HG02610 (cell line): ENCODE measurements around the gene COL6A5.
"Not testable (repeated sequence)": the region's sequence is repeated elsewhere in the genome, so short reads cannot be mapped to it uniquely, and the experiment has no call there.

ENCODE experiments used
- ATAC-seq: cut with Tn5 transposase; IDR thresholded peaks from one replicate; pipeline ENCODE4 v1.9.1; 2021; ENCODE audit warnings: mild to moderate bottlenecking, moderate library complexity; ENCODE audit not compliant: unreplicated experiment

The COL6A5 gene

GRCh38 chr3:130345487-130346079 is at the start of gene COL6A5:
Gene COL6A5, plus strand, starts transcription at chr3:130345672. Its CDS starts 27,967 bp downstream, at chr3:130373639.
- ATAC-seq = no peak

GRCh38 chr3:130299531-130299930 is 45.9 kb upstream of the COL6A5 start:
- ATAC-seq = no peak

GRCh38 chr3:130300888-130301287 is 44.6 kb upstream of the COL6A5 start:
- no peak for ATAC-seq

- no peak for ATAC-seq
These were observed 35.4 kb upstream of the COL6A5 start for GRCh38 chr3:130310109-130310508.

- ATAC-seq = no peak
These were observed 33.1 kb upstream of the COL6A5 start for GRCh38 chr3:130312374-130312773.

GRCh38 chr3:130316169-130316568 is 29.3 kb upstream of the COL6A5 start:
- no peak for ATAC-seq

- no peak for ATAC-seq
These were observed 22.0 kb upstream of the COL6A5 start for GRCh38 chr3:130323503-130323902.

GRCh38 chr3:130340766-130341165 is 4.7 kb upstream of the COL6A5 start:
- no peak for ATAC-seq

GRCh38 chr3:130341388-130341787 is 4.1 kb upstream of the COL6A5 start:
- no peak for ATAC-seq

GRCh38 chr3:130341882-130342281 is 3.6 kb upstream of the COL6A5 start:
- ATAC-seq = no peak

GRCh38 chr3:130342821-130343661 is 2.4 kb upstream of the COL6A5 start:
- no peak for ATAC-seq

- not testable (repeated sequence) for ATAC-seq
These were observed 2.8 kb downstream of the COL6A5 start for GRCh38 chr3:130348258-130348657.

GRCh38 chr3:130354430-130354829 is 9.0 kb downstream of the COL6A5 start:
- ATAC-seq = no peak

GRCh38 chr3:130374033-130374432 is 28.6 kb downstream of the COL6A5 start:
- ATAC-seq = no peak

- no peak for ATAC-seq
These were observed 29.4 kb downstream of the COL6A5 start for GRCh38 chr3:130374908-130375307.

- ATAC-seq = no peak
These were observed 32.6 kb downstream of the COL6A5 start for GRCh38 chr3:130377960-130378676.

- no peak for ATAC-seq
These were observed 33.3 kb downstream of the COL6A5 start for GRCh38 chr3:130378677-130379191.

- no peak for ATAC-seq
These were observed 33.8 kb downstream of the COL6A5 start for GRCh38 chr3:130379274-130379673.

- no peak for ATAC-seq
These were observed 34.9 kb downstream of the COL6A5 start for GRCh38 chr3:130380398-130380797.

GRCh38 chr3:130383424-130383823 is 38.0 kb downstream of the COL6A5 start:
- no peak for ATAC-seq

- no peak for ATAC-seq
These were observed 39.1 kb downstream of the COL6A5 start for GRCh38 chr3:130384476-130385025.
